Keratinocyte (primary cell): Measurements from ENCODE around the gene ZNF214.

ENCODE experiments used
- CTCF ChIP-seq, 3 experiments: IDR thresholded peaks in 1 of 3; conservative IDR thresholded peaks in 1 of 3; optimal IDR thresholded peaks in 1 of 3; 2 replicates in 2 of 3; 3 replicates in 1 of 3; pipeline versions ENCODE3 to v1.5.1; 2011; ENCODE audit warnings: low read length in 3 of 3, mild to moderate bottlenecking in 3 of 3, moderate library complexity in 2 of 3, control low read depth in 1 of 3, inconsistent platforms in 1 of 3; ENCODE audit not compliant: insufficient read depth in 2 of 3; ENCODE audit errors: extremely low read depth in 1 of 3
- EZH2 ChIP-seq: IDR thresholded peaks from one replicate; pipeline ENCODE4 v1.6.1; 2012; ENCODE audit warnings: inconsistent platforms, mild to moderate bottlenecking, low read length, moderate library complexity

GRCh38 chr11:6995703-6996102 lies 24.4 kb downstream of the ZNF214 start:
- TF ChIP-seq CTCF (optimal IDR thresholded peaks at IDR 0.05 in 1 of 3, IDR thresholded peaks at IDR 0.05 in 1 of 3, conservative IDR thresholded peaks at IDR 0.05 in 1 of 3; ENCODE audit: extremely low read depth in 1 of 3, insufficient read depth in 2 of 3, low read length in 3 of 3) (no peak), EZH2 (no peak)
